AG04449 (cell line): ENCODE results near the gene KCNJ4.

Experiments
- CTCF ChIA-PET: fragments of 350-600 bp; formaldehyde crosslinking; extraction: SDS; loops from one replicate; lab custom pipeline; 2021; ENCODE audit warnings: antibody characterized with exemption; lab: Yijun Ruan, JAX
- POLR2A ChIA-PET: fragments of 400-600, 350-600 bp; formaldehyde crosslinking; extraction: SDS; loops from one replicate; lab custom pipeline; 2020; ENCODE audit warnings: antibody characterized with exemption, inconsistent platforms; lab: Yijun Ruan, JAX
- DNase-seq: peaks from one replicate; pipeline ENCODE4 v3.0.0-alpha.2; 2010; ENCODE audit warnings: low read depth, low spot score
- H3K4me3 ChIP-seq: 2 replicates; pipeline ENCODE4 v1.5.1; 2011; ENCODE audit warnings: low read depth, mild to moderate bottlenecking, control low read depth, low read length
- CTCF ChIP-seq: IDR thresholded peaks from one replicate; pipeline ENCODE4 v1.5.1; 2011; ENCODE audit warnings: mild to moderate bottlenecking, moderate library complexity, low read length, control low read depth, inconsistent platforms; ENCODE audit not compliant: insufficient read depth; ENCODE audit errors: missing control alignments

KCNJ4 gene

GRCh38 chr22:38440747-38441350 is 14.2 kb downstream of the KCNJ4 start:
- no peak for DNase-seq
- CTCF ChIA-PET, result no interaction called here
- H3K4me3 ChIP-seq, result no peak overlapping the region
- POLR2A ChIA-PET, result no interaction called here
- no peak for TF ChIP-seq CTCF

- ChIA-PET POLR2A (no interaction called here), CTCF (interaction anchor here (1.7 to 1.8 kb wide), 2 partner anchors 23 to 135 kb away, joined by 3 to 6 read pairs; no protein-coding TSS in a partner anchor)
- DNase-seq, result no peak
- no peak overlapping the region for H3K4me3 ChIP-seq
- TF ChIP-seq CTCF, result no peak
These were observed 17.6 kb downstream of the KCNJ4 start for GRCh38 chr22:38437416-38437815.

- no peak for DNase-seq
- ChIA-PET CTCF (interaction anchor here (1.7 to 1.8 kb wide), 2 partner anchors 22 to 135 kb away, joined by 3 to 6 read pairs; no protein-coding TSS in a partner anchor), POLR2A (no interaction called here)
- no peak overlapping the region for H3K4me3 ChIP-seq
- TF ChIP-seq CTCF, result no peak
These were observed 18.2 kb downstream of the KCNJ4 start for GRCh38 chr22:38436629-38437395.

GRCh38 chr22:38435965-38436364 is 19.0 kb downstream of the KCNJ4 start:
- POLR2A ChIA-PET, result no interaction called here

GRCh38 chr22:38435010-38435409 is 20.0 kb downstream of the KCNJ4 start:
- DNase-seq, result no peak
- ChIA-PET CTCF (interaction anchor here (1.3 to 2.4 kb wide), 2 partner anchors 8 to 22 kb away, joined by 3 to 9 read pairs; no protein-coding TSS in a partner anchor), POLR2A (no interaction called here)
- no peak for TF ChIP-seq CTCF
- H3K4me3 ChIP-seq, result no peak overlapping the region

More at GRCh38 chr22:38435965-38436364, 19.0 kb downstream of the KCNJ4 start:
- H3K4me3 ChIP-seq, result no peak overlapping the region
- CTCF ChIA-PET, result interaction anchor here (1.3 to 2.4 kb wide), 3 partner anchors 9 to 136 kb away, joined by 3 to 9 read pairs (median 6); no protein-coding TSS in a partner anchor
- DNase-seq, result no peak
- TF ChIP-seq CTCF, result no peak

- ChIA-PET CTCF (interaction anchor here (1.3 to 2.4 kb wide), 2 partner anchors 10 to 21 kb away, joined by 3 to 9 read pairs; no protein-coding TSS in a partner anchor), POLR2A (no interaction called here)
- no peak overlapping the region for H3K4me3 ChIP-seq
- no peak for DNase-seq
- TF ChIP-seq CTCF, result no peak
These were observed 21.1 kb downstream of the KCNJ4 start for GRCh38 chr22:38433871-38434270.
